Adrenal gland (tissue), 12 donors: ENCODE results near the gene CELA3B. TPM values are rescaled to one million over a fixed set of nuclear protein-coding genes. Genes with fewer than 3 reads are reported as not detected.

Source experiments
- DNase-seq, 7 donors: peaks; one replicate each; pipeline ENCODE4 v3.0.0-alpha.2; 2019 to 2020
- H3K27ac ChIP-seq, 5 donors: fragments of 200-600 bp; sonication (generic) in 4 of 5; 1 replicate in 3 of 5; 2 replicates in 2 of 5; pipeline versions ENCODE4 v1.5.1 to v1.8.0; 2016 to 2020; ENCODE audit warnings: mild to moderate bottlenecking in 1 of 5
- H3K27me3 ChIP-seq: fragments of 200-600 bp; 2 replicates; pipeline ENCODE4 v1.8.0; 2021
- H3K36me3 ChIP-seq, 2 donors: fragments of 200-600 bp; replicated peaks in 1 of 2; 1 replicate in 1 of 2; 2 replicates in 1 of 2; pipeline versions ENCODE4 v1.5.1 to v1.8.0; 2018 to 2022
- H3K4me1 ChIP-seq, 2 donors: fragments of 200-600 bp; replicated peaks in 1 of 2; 1 replicate in 1 of 2; 2 replicates in 1 of 2; pipeline versions ENCODE4 v1.5.1 to v1.8.0; 2018 to 2021
- H3K4me3 ChIP-seq, 4 donors: fragments of 200-600 bp; sonication (generic) in 3 of 4; one replicate each; pipeline ENCODE4 v1.5.1; 2016 to 2018
- H3K9me3 ChIP-seq, 3 donors: fragments of 200-600 bp; sonication (generic) in 1 of 3; replicated peaks in 1 of 3; 1 replicate in 2 of 3; 2 replicates in 1 of 3; pipeline versions ENCODE4 v1.5.1 to v1.8.0; 2016 to 2021
- CTCF ChIP-seq, 6 experiments: fragments of 450-650 bp in 4 of 6; fragments of 200-600 bp in 2 of 6; sonication (generic) in 1 of 6; IDR thresholded peaks; 1 replicate in 5 of 6; 2 replicates in 1 of 6; pipeline versions ENCODE4 v1.5.1 to v1.8.0; 2016 to 2021; ENCODE audit warnings: antibody characterized with exemption in 6 of 6, mild to moderate bottlenecking in 2 of 6, moderate library complexity in 1 of 6
- POLR2A ChIP-seq, 2 donors: fragments of 450-650 bp; IDR thresholded peaks; one replicate each; pipeline ENCODE4 v1.6.1; 2017; ENCODE audit warnings: antibody characterized with exemption in 2 of 2, mild to moderate bottlenecking in 2 of 2, moderate library complexity in 1 of 2
- WGBS, 4 donors: extraction: QIAGEN DNeasy Blood & Tissue Kit in 2 of 4; methylation state at CpG; one replicate each; pipeline versions ENCODE4 v1.1.5 to v1.1.7; 2013 to 2017; 5-methylcytosine and 5-hydroxymethylcytosine counted together
- intact Hi-C, 2 donors: fragments of 100-400 bp; cut with DNase I; formaldehyde crosslinking; loops; one replicate each; pipeline versions ENCODE4 v1.14.1 to v1.15.0; 2022 to 2023
- polyA plus RNA-seq, 3 donors: library from polyadenylated mRNA; stranded (reverse); fragments of 200-250 nt in 2 of 3; fragments of 350-450 nt in 1 of 3; fragmentation: Illumina TruSeq in 1 of 3; extraction: RNeasy Lipid Tissue Mini Kit (QIAGEN cat#74804) in 1 of 3; gene quantifications; one replicate each; pipeline ENCODE4 v1.2.3, GENCODE V29; 2013 to 2014
- total RNA-seq, 9 donors: library from RNA; depleted of rRNA in 4 of 9; stranded (reverse); fragments of >200 nt in 4 of 9; fragments of 120-200 nt in 1 of 9; fragmentation: NEBNext Ultra II Directional in 1 of 9; extraction: Animal tissue kit (Norgen Biotek cat#: 25700) in 1 of 9; gene quantifications; one replicate each; pipeline versions ENCODE4 v1.1.0 to v1.2.4, GENCODE V29; 2013 to 2023
- donor health status: healthy with polysubstance abuse.
- donor health status: Bipolar disorder and iron deficiency.
- donor health status: DM: yes; HTN: yes; CAD: no.
- donor health status: DM: no; HTN: no; CAD: no.
- donor health status: DM: no; HTN: no; CAD: no.
- donor health status: DM: yes; HTN: yes; CAD: no.

CELA3B gene
- total and polyA plus RNA-seq, 12 donors, result 0.80 to 7.0 (median 0.84) TPM; not detected in 7

GRCh38 chr1:21955501-21956281, 21.1 kb upstream of the CELA3B start:
- H3K4me1 ChIP-seq, result peaks cover 9 to 15% of the 10 kb centered on the region in 2 donors
- H3K4me3 ChIP-seq, result no peak overlapping the region
- TF ChIP-seq POLR2A (IDR thresholded peaks at IDR 0.05), result no peak
- intact Hi-C loops, result loop anchor here in 1 of 2 donors (10.0 kb wide), 1 partner anchor 161 kb away; no protein-coding TSS in a partner anchor
- 69 to 74% (median 72%) methylated on average over 4 to 9 of the region's 9 CpGs for WGBS, 4 donors
- no peak for DNase-seq
- H3K27me3 ChIP-seq, result no peaks in the 10 kb centered on the region
- no peaks in the 10 kb centered on the region for H3K36me3 ChIP-seq
- no peaks in the 10 kb centered on the region for H3K9me3 ChIP-seq
- H3K27ac ChIP-seq, result peak overlapping the region in 2 of 5 donors; percentile 34 to 40

- Histone ChIP-seq H3K36me3 (no peaks in the 10 kb centered on the region), H3K27me3 (no peaks in the 10 kb centered on the region), H3K27ac (peak overlapping the region in 1 of 5 donors; percentile 6), H3K9me3 (no peaks in the 10 kb centered on the region), H3K4me1 (peaks cover 9 to 15% of the 10 kb centered on the region in 2 donors), H3K4me3 (no peak overlapping the region)
- WGBS, 4 donors, result 57 to 69% (median 59%) methylated on average over 9 to 18 of the region's 18 CpGs
- peak; percentile 59 to 82 (median 79) for DNase-seq
- intact Hi-C loops, result loop anchor here in 1 of 2 donors (10.0 kb wide), 1 partner anchor 162 kb away; no protein-coding TSS in a partner anchor
- TF ChIP-seq POLR2A (IDR thresholded peaks at IDR 0.05) (no peak), CTCF (IDR thresholded peaks at IDR 0.05) (no peak)
Measured at GRCh38 chr1:21956720-21957552, 19.9 kb upstream of the CELA3B start.

- H3K4me3 ChIP-seq, result no peak overlapping the region
- H3K27ac ChIP-seq, result no peak overlapping the region
- WGBS, 4 donors, result 59 to 79% (median 76%) methylated on average over 2 of the region's 2 CpGs
- no peaks in the 10 kb centered on the region for H3K27me3 ChIP-seq
- no peaks in the 10 kb centered on the region for H3K9me3 ChIP-seq
- intact Hi-C loops, result loop anchor here in 1 of 2 donors (10.0 kb wide), 1 partner anchor 97 kb away; no protein-coding TSS in a partner anchor
- no peak for TF ChIP-seq CTCF (IDR thresholded peaks at IDR 0.05)
- no peak for TF ChIP-seq POLR2A (IDR thresholded peaks at IDR 0.05)
- no peaks in the 10 kb centered on the region for H3K36me3 ChIP-seq
- DNase-seq, result no peak
- peaks cover 9 to 12% of the 10 kb centered on the region in 2 donors for H3K4me1 ChIP-seq
Measured at GRCh38 chr1:21961337-21961736, 15.5 kb upstream of the CELA3B start.

- intact Hi-C loops, result loop anchor here in 1 of 2 donors (10.0 kb wide), 1 partner anchor 97 kb away; no protein-coding TSS in a partner anchor
- DNase-seq, result no peak
- no peaks in the 10 kb centered on the region for H3K9me3 ChIP-seq
- H3K4me3 ChIP-seq, result no peak overlapping the region
- TF ChIP-seq CTCF (IDR thresholded peaks at IDR 0.05) (no peak), POLR2A (IDR thresholded peaks at IDR 0.05) (no peak)
- peaks cover 4 to 7% of the 10 kb centered on the region in 2 donors for H3K4me1 ChIP-seq
- H3K27ac ChIP-seq, result peak overlapping the region in 1 of 5 donors; percentile 29
- no peaks in the 10 kb centered on the region for H3K36me3 ChIP-seq
- WGBS, 4 donors, result 46 to 67% (median 57%) methylated on average over 1 to 2 of the region's 2 CpGs; no CpG with 5 or more reads in 1 of the 4 donors
- H3K27me3 ChIP-seq, result no peaks in the 10 kb centered on the region
Measured at GRCh38 chr1:21961799-21962198, 15.0 kb upstream of the CELA3B start.
